ENCODE data around the gene FBXL5.

DNA sequence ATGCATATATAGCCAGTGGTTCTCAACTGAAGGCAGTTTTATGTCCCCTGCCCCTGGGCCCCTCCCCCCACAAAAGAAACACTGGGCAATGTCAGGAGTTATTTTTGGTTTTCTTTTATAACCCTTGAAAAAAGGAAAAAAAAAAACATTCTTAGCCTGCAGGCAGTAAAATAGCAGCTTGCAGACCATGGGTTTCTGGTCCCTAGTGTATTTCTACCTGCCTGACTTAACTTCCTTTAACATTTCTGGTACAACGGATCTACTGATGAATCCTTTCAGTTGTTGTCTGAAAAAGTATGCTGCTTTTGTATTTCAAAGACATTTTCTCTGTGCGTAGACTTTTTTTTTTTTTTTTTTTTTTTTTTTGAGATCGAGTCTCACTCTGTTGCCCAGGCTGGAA lies 15.4 kb upstream of the FBXL5 start:
- no peak for TF ChIP-seq CTCF (conservative IDR thresholded peaks at IDR 0.05)
- no peak for TF ChIP-seq ZFX (IDR thresholded peaks at IDR 0.05)

All from C4-2B (cell line).